22Rv1 (cell line): ENCODE data around the gene SS18.

ENCODE experiments used
- ZFX ChIP-seq: fragments of 450-650 bp; IDR thresholded peaks from 2 replicates; pipeline ENCODE4 v1.6.1; 2017; ENCODE audit warnings: antibody characterized with exemption, borderline replicate concordance
- TF ChIP-seq, protein P1 (sequence below): fragments of 450-650 bp; IDR thresholded peaks from 2 replicates; pipeline ENCODE4 v1.5.1; 2017; ENCODE audit warnings: mild to moderate bottlenecking

DNA sequence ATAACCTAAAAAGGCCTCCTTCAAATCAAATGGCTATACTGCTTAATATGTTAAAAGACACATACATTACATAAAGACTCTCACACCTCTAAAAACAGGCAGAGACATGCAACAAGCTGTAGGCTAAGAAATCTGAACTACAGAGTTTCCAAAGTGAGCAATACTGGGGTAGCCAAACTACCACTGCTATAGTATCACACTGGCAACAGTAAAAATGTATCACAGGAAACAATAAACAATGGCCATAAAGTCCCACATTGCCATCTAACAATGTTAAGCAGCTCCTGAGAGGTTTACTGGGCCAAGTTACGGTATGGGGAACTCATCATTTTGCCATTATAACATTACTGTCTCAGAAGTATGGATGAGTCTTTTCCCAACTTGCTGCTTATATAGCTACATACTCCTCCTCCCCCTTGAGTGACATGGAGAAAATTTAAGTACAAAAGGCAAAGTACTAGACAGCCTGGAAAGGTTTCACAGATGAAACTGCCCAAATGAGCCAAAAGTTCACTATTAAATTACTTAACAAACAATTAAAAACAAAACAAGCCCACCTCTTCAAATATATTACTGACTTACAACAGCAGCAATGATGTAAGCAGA is 50.3 kb downstream of the SS18 start:
- TF ChIP-seq, protein P1, sequence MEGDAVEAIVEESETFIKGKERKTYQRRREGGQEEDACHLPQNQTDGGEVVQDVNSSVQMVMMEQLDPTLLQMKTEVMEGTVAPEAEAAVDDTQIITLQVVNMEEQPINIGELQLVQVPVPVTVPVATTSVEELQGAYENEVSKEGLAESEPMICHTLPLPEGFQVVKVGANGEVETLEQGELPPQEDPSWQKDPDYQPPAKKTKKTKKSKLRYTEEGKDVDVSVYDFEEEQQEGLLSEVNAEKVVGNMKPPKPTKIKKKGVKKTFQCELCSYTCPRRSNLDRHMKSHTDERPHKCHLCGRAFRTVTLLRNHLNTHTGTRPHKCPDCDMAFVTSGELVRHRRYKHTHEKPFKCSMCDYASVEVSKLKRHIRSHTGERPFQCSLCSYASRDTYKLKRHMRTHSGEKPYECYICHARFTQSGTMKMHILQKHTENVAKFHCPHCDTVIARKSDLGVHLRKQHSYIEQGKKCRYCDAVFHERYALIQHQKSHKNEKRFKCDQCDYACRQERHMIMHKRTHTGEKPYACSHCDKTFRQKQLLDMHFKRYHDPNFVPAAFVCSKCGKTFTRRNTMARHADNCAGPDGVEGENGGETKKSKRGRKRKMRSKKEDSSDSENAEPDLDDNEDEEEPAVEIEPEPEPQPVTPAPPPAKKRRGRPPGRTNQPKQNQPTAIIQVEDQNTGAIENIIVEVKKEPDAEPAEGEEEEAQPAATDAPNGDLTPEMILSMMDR = no peak
- no peak for TF ChIP-seq ZFX
